Ishikawa (cell line): Measurements from ENCODE around the gene HOXA9.

ENCODE experiments used
- CEBPB ChIP-seq: IDR thresholded peaks from 2 replicates; pipeline ENCODE4 v1.6.1; 2012
- CREB1 ChIP-seq: IDR thresholded peaks from 2 replicates; pipeline ENCODE4 v1.6.1; 2012; ENCODE audit warnings: low read depth
- EP300 ChIP-seq: IDR thresholded peaks from 2 replicates; pipeline ENCODE4 v1.6.1; 2012; ENCODE audit warnings: borderline replicate concordance
- FOXM1 ChIP-seq: IDR thresholded peaks from 2 replicates; pipeline ENCODE4 v1.6.1; 2012; ENCODE audit warnings: low read depth, borderline replicate concordance
- RAD21 ChIP-seq: IDR thresholded peaks from 2 replicates; pipeline ENCODE4 v1.6.1; 2012; ENCODE audit warnings: low read depth
- TAF1 ChIP-seq: IDR thresholded peaks from 2 replicates; pipeline ENCODE4 v1.6.1; 2012; ENCODE audit warnings: low read depth, mild to moderate bottlenecking
- TCF12 ChIP-seq: IDR thresholded peaks from 2 replicates; pipeline ENCODE4 v1.6.1; 2012; ENCODE audit warnings: low read depth
- ZBTB7A ChIP-seq: IDR thresholded peaks from 2 replicates; pipeline ENCODE4 v1.6.1; 2012; ENCODE audit warnings: low read depth

DNA sequence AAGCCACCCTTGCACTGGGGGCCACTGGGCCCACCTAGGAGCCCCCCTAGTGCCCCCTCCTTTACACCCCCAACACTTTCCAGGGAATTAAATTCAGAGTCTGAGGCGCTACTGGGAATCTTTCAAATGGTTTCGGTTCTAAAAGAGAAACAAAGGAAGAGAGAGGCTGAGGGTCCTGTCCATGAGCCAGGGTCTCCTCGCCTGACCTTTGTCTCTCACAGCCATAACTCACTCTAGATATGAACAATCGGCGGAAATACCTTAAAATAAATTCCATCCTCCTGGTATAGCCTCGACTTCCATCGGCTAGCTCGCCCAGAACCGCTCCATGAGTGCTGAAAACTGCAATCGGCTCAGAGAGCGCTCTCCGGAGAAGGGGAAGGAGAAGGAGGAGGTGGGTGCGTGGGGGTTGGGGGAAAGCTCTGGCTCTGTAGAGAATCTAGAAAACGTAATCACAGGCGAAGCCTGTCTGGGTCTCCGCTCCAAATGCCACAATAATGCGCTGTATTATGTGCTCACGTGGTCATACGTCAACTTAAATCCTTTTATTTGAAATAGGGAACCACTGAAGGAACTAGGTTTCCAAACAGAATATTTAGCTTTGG, 47.3 kb downstream of the HOXA9 start:
- TF ChIP-seq TCF12 (no peak), CEBPB (no peak), TAF1 (no peak), RAD21 (no peak), EP300 (no peak), FOXM1 (no peak), ZBTB7A (no peak), CREB1 (no peak)
